H9 (cell line): ENCODE data around the gene FTO. TPM values are rescaled to one million over a fixed set of nuclear protein-coding genes. Genes with fewer than 3 reads are reported as not detected.

Source experiments
- DNase-seq: peaks from one replicate; pipeline ENCODE4 v3.0.0-alpha.2; 2017
- H2AFZ ChIP-seq: one replicate; pipeline ENCODE4 v1.6.1; 2013; ENCODE audit warnings: mild to moderate bottlenecking, low read length, control low read depth, moderate library complexity
- H2AK5ac ChIP-seq: 2 replicates; pipeline ENCODE4 v1.6.1; 2013; ENCODE audit warnings: low read length, control low read depth, mixed read lengths; ENCODE audit not compliant: insufficient read length
- H2BK120ac ChIP-seq: one replicate; pipeline ENCODE4 v1.6.1; 2013; ENCODE audit warnings: low read depth, mild to moderate bottlenecking, low read length, control low read depth, inconsistent platforms; ENCODE audit not compliant: poor library complexity, severe bottlenecking
- H2BK12ac ChIP-seq: 2 replicates; pipeline ENCODE4 v1.6.1; 2013; ENCODE audit warnings: low read length, control low read depth, mixed read lengths, low read depth; ENCODE audit not compliant: insufficient read length
- H2BK15ac ChIP-seq: 2 replicates; pipeline ENCODE4 v1.6.1; 2013; ENCODE audit warnings: low read depth, low read length, control low read depth
- H2BK20ac ChIP-seq: one replicate; pipeline ENCODE4 v1.6.1; 2013; ENCODE audit warnings: low read depth, mild to moderate bottlenecking, low read length, control low read depth, inconsistent platforms; ENCODE audit not compliant: poor library complexity, severe bottlenecking
- H2BK5ac ChIP-seq: 2 replicates; pipeline ENCODE4 v1.6.1; 2013; ENCODE audit warnings: low read length, control low read depth, mixed read lengths; ENCODE audit not compliant: insufficient read length
- H3K14ac ChIP-seq: 2 replicates; pipeline ENCODE4 v1.6.1; 2013; ENCODE audit warnings: low read length, control low read depth; ENCODE audit not compliant: insufficient read depth
- H3K18ac ChIP-seq: 2 replicates; pipeline ENCODE4 v1.6.1; 2013; ENCODE audit warnings: low read depth, mild to moderate bottlenecking, mixed read lengths, low read length, control low read depth; ENCODE audit not compliant: insufficient read length
- H3K23ac ChIP-seq: 2 replicates; pipeline ENCODE4 v1.6.1; 2013; ENCODE audit warnings: low read length, control low read depth, mixed read lengths, low read depth; ENCODE audit not compliant: insufficient read length
- H3K23me2 ChIP-seq: 2 replicates; pipeline ENCODE4 v1.6.1; 2013; ENCODE audit warnings: low read depth, mild to moderate bottlenecking, mixed read lengths, low read length, control low read depth; ENCODE audit not compliant: insufficient read length, poor library complexity, severe bottlenecking
- H3K27ac ChIP-seq: 2 replicates; pipeline ENCODE4 v1.5.1; 2013; ENCODE audit warnings: low read length, control low read depth, mixed read lengths, low read depth; ENCODE audit not compliant: insufficient read length
- H3K27me3 ChIP-seq: 2 replicates; pipeline ENCODE4 v1.6.1; 2013; ENCODE audit warnings: low read length, control low read depth, inconsistent platforms; ENCODE audit not compliant: insufficient read depth
- H3K4ac ChIP-seq: 2 replicates; pipeline ENCODE4 v1.6.1; 2013; ENCODE audit warnings: low read depth, mild to moderate bottlenecking, control low read depth, inconsistent platforms, low read length, moderate library complexity
- H3K4me1 ChIP-seq: 2 replicates; pipeline ENCODE4 v1.6.1; 2013; ENCODE audit warnings: low read length, control low read depth, inconsistent platforms; ENCODE audit not compliant: insufficient read depth
- H3K4me2 ChIP-seq: 2 replicates; pipeline ENCODE4 v1.6.1; 2013; ENCODE audit warnings: low read length, control low read depth, mixed read lengths; ENCODE audit not compliant: insufficient read length, insufficient read depth
- H3K56ac ChIP-seq: 2 replicates; pipeline ENCODE4 v1.6.1; 2013; ENCODE audit warnings: low read depth, mild to moderate bottlenecking, mixed read lengths, low read length, control low read depth; ENCODE audit not compliant: insufficient read length
- H3K79me1 ChIP-seq: 2 replicates; pipeline ENCODE4 v1.6.1; 2013; ENCODE audit warnings: low read depth, mild to moderate bottlenecking, moderate library complexity, low read length, control low read depth, inconsistent platforms; ENCODE audit not compliant: insufficient read depth, poor library complexity, severe bottlenecking
- H3K79me2 ChIP-seq: 2 replicates; pipeline ENCODE4 v1.6.1; 2013; ENCODE audit warnings: low read length, control low read depth, inconsistent platforms; ENCODE audit not compliant: insufficient read depth
- H3K9ac ChIP-seq: 2 replicates; pipeline ENCODE4 v1.6.1; 2013; ENCODE audit warnings: low read length, control low read depth, mixed read lengths; ENCODE audit not compliant: insufficient read length; ENCODE audit errors: extremely low read depth
- H3K9me3 ChIP-seq: one replicate; pipeline ENCODE4 v1.6.1; 2013; ENCODE audit warnings: low read depth, low read length, inconsistent platforms; ENCODE audit not compliant: control insufficient read depth
- H3T11ph ChIP-seq: one replicate; pipeline ENCODE4 v1.6.1; 2013; ENCODE audit warnings: mild to moderate bottlenecking, low read length, control low read depth, inconsistent platforms
- H4K20me1 ChIP-seq: one replicate; pipeline ENCODE4 v1.6.1; 2013; ENCODE audit not compliant: control insufficient read depth, insufficient read length, insufficient read depth
- H4K5ac ChIP-seq: 2 replicates; pipeline ENCODE4 v1.6.1; 2013; ENCODE audit warnings: low read depth, mild to moderate bottlenecking, mixed read lengths, low read length, control low read depth; ENCODE audit not compliant: insufficient read length
- H4K8ac ChIP-seq: replicated peaks from 2 replicates; pipeline ENCODE4 v1.6.1; 2013; ENCODE audit warnings: low read length, control low read depth, mixed read lengths, low read depth; ENCODE audit not compliant: insufficient read length
- H4K91ac ChIP-seq: 2 replicates; pipeline ENCODE4 v1.6.1; 2013; ENCODE audit warnings: low read depth, mild to moderate bottlenecking, moderate library complexity, mixed read lengths, low read length, control low read depth; ENCODE audit not compliant: insufficient read length
- H3K27ac Mint-ChIP-seq, 3 experiments: 2 replicates in 2 of 3; 3 replicates in 1 of 3; pipeline ENCODE4 v1.8.0; 2020 to 2021; ENCODE audit warnings: mixed read lengths in 3 of 3, mild to moderate bottlenecking in 1 of 3, moderate library complexity in 1 of 3
- H3K27me3 Mint-ChIP-seq: 2 replicates; pipeline ENCODE4 v1.8.0; 2021; ENCODE audit warnings: low read depth, mild to moderate bottlenecking, moderate library complexity, mixed read lengths
- H3K36me3 Mint-ChIP-seq, 3 experiments: 2 replicates in 2 of 3; 3 replicates in 1 of 3; pipeline ENCODE4 v1.8.0; 2020 to 2021; ENCODE audit warnings: low read depth in 3 of 3, mixed read lengths in 3 of 3; ENCODE audit not compliant: insufficient read depth in 1 of 3
- H3K4me1 Mint-ChIP-seq, 2 experiments: 2 replicates each; pipeline ENCODE4 v1.8.0; 2020; ENCODE audit warnings: mixed read lengths in 2 of 2
- H3K4me3 Mint-ChIP-seq, 2 experiments: 2 replicates in 1 of 2; 3 replicates in 1 of 2; pipeline ENCODE4 v1.8.0; 2020 to 2021; ENCODE audit warnings: mild to moderate bottlenecking in 2 of 2, mixed read lengths in 2 of 2, moderate library complexity in 1 of 2
- H3K9me3 Mint-ChIP-seq, 2 experiments: 2 replicates in 1 of 2; 3 replicates in 1 of 2; pipeline ENCODE4 v1.8.0; 2020; ENCODE audit warnings: mild to moderate bottlenecking in 2 of 2, mixed read lengths in 2 of 2, moderate library complexity in 1 of 2
- WGBS: extraction: QIAGEN DNeasy Blood & Tissue Kit; methylation state at CpG from one replicate; pipeline ENCODE4 v1.1.7; 2013; ENCODE audit warnings: missing lambda C conversion rate, low lambda C conversion rate, mixed read lengths; ENCODE audit not compliant: insufficient read length; ENCODE audit errors: extremely low coverage; 5-methylcytosine and 5-hydroxymethylcytosine counted together
- total RNA-seq: library from RNA; stranded (reverse); gene quantifications from 2 replicates; pipeline ENCODE4 v1.2.1, GENCODE V29; 2021
- TF ChIP-seq, protein P1 (sequence below): fragments of 200-600 bp; sonication (generic); conservative IDR thresholded peaks from 3 replicates; pipeline ENCODE4 v1.8.0; 2021; ENCODE audit warnings: antibody characterized with exemption, mild to moderate bottlenecking

Gene FTO
- total RNA-seq, 1 experiment from 2014 or later, result 67.9 TPM

GRCh38 chr16:53821487-53821886 is 117.5 kb downstream of the FTO start:
- no peak for DNase-seq
- no peak overlapping the region for H2BK20ac ChIP-seq
- H3K9me3 Mint-ChIP-seq, result no peaks in the 10 kb centered on the region
- no peak overlapping the region for H2AFZ ChIP-seq
- H2BK5ac ChIP-seq, result no peak overlapping the region
- no peak overlapping the region for H3K56ac ChIP-seq
- H4K8ac ChIP-seq, result no peak overlapping the region
- WGBS, result no CpG with 5 or more reads among the region's 1 CpG
- peaks cover 0 to 8% of the 10 kb centered on the region in 2 experiments; a peak in 1 of 4 replicates for H3K4me1 Mint-ChIP-seq
- TF ChIP-seq, protein P1, sequence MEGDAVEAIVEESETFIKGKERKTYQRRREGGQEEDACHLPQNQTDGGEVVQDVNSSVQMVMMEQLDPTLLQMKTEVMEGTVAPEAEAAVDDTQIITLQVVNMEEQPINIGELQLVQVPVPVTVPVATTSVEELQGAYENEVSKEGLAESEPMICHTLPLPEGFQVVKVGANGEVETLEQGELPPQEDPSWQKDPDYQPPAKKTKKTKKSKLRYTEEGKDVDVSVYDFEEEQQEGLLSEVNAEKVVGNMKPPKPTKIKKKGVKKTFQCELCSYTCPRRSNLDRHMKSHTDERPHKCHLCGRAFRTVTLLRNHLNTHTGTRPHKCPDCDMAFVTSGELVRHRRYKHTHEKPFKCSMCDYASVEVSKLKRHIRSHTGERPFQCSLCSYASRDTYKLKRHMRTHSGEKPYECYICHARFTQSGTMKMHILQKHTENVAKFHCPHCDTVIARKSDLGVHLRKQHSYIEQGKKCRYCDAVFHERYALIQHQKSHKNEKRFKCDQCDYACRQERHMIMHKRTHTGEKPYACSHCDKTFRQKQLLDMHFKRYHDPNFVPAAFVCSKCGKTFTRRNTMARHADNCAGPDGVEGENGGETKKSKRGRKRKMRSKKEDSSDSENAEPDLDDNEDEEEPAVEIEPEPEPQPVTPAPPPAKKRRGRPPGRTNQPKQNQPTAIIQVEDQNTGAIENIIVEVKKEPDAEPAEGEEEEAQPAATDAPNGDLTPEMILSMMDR, result no peak
- peaks cover 0 to 8% (median 6%) of the 10 kb centered on the region in 3 experiments; a peak in 4 of 7 replicates for H3K36me3 Mint-ChIP-seq
- H4K5ac ChIP-seq, result no peak overlapping the region
- H3K4me1 ChIP-seq, result no peaks in the 10 kb centered on the region; the same call in 1 of the 2 replicates
- H3K23ac ChIP-seq, result no peak overlapping the region
- no peak overlapping the region for H3K4me3 Mint-ChIP-seq
- H3K23me2 ChIP-seq, result no peaks in the 10 kb centered on the region
- H3K79me1 ChIP-seq, result no peaks in the 10 kb centered on the region
- H2BK15ac ChIP-seq, result no peak overlapping the region
- H4K20me1 ChIP-seq, result no peaks in the 10 kb centered on the region
- no peak overlapping the region for H3K14ac ChIP-seq
- H3K27ac ChIP-seq, result no peak overlapping the region
- H2BK12ac ChIP-seq, result no peak overlapping the region
- no peaks in the 10 kb centered on the region for H3K27me3 Mint-ChIP-seq
- no peak overlapping the region for H3K4ac ChIP-seq
- H4K91ac ChIP-seq, result no peak overlapping the region
- no peaks in the 10 kb centered on the region for H3K27me3 ChIP-seq
- H3K18ac ChIP-seq, result no peak overlapping the region
- no peaks in the 10 kb centered on the region for H3K9me3 ChIP-seq
- no peak overlapping the region for H2BK120ac ChIP-seq
- no peak overlapping the region for H3K27ac Mint-ChIP-seq
- no peak overlapping the region for H3K9ac ChIP-seq
- no peaks in the 10 kb centered on the region for H3K79me2 ChIP-seq
- H3T11ph ChIP-seq, result no peak overlapping the region
- H3K4me2 ChIP-seq, result no peak overlapping the region
- H2AK5ac ChIP-seq, result no peak overlapping the region
